Muscle layer of colon (tissue), 2 donors: ENCODE results near the gene CFAP107.
"Not testable (repeated sequence)": the region's sequence is repeated elsewhere in the genome, so short reads cannot be mapped to it uniquely, and the experiment has no call there.

Experiments
- H3K27ac ChIP-seq: one replicate; pipeline ENCODE4 v1.7.0; 2013; ENCODE audit warnings: low read depth, mild to moderate bottlenecking, low read length, moderate library complexity
- H3K27me3 ChIP-seq, 2 donors: one replicate each; pipeline ENCODE4 v1.7.0; 2013; ENCODE audit warnings: low read length in 2 of 2, mild to moderate bottlenecking in 2 of 2; ENCODE audit not compliant: insufficient read depth in 2 of 2, control insufficient read depth in 1 of 2
- H3K36me3 ChIP-seq: one replicate; pipeline ENCODE4 v1.7.0; 2013; ENCODE audit warnings: mild to moderate bottlenecking, low read length; ENCODE audit not compliant: insufficient read depth
- H3K4me1 ChIP-seq: one replicate; pipeline ENCODE4 v1.7.0; 2013; ENCODE audit warnings: mild to moderate bottlenecking, low read length; ENCODE audit not compliant: insufficient read depth
- H3K4me3 ChIP-seq, 2 donors: one replicate each; pipeline ENCODE4 v1.7.0; 2013; ENCODE audit warnings: low read length in 2 of 2, low read depth in 1 of 2, mild to moderate bottlenecking in 1 of 2, moderate library complexity in 1 of 2
- H3K9ac ChIP-seq: one replicate; pipeline ENCODE4 v1.7.0; 2013; ENCODE audit warnings: low read length
- H3K9me3 ChIP-seq: one replicate; pipeline ENCODE4 v1.7.0; 2013; ENCODE audit warnings: mild to moderate bottlenecking, low read length
- donor health status: abdominal sarcoma.
- donor health status: Adenocarcinoma of cecum.

The CFAP107 gene, protein sequence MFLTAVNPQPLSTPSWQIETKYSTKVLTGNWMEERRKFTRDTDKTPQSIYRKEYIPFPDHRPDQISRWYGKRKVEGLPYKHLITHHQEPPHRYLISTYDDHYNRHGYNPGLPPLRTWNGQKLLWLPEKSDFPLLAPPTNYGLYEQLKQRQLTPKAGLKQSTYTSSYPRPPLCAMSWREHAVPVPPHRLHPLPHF

DNA sequence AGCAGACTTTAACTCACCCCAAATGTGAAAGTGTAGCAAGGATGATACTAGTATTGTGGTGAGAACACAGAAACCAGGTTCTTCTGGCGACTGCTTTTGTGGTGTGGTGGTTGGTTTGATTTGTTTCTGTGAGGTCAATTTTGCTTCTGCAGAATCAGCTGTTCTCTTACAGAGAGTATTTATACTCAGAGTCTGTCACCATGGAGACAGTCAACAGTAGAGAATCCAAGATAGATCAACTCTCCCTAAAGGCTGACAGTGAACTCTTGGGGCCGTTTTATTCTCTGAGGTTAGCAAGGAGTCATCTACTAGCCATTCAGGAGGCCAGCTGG, at the start of gene CFAP107:
TSS of gene CFAP107 (plus strand) at position 209 of the 332 bp plus-strand sequence. CDS start 231 bp downstream, outside the sequence.
- Histone ChIP-seq H3K9me3 (no peaks in the 10 kb centered on the region), H3K4me3 (no peak within 1 kb of the TSS), H3K9ac (no peak within 1 kb of the TSS), H3K4me1 (no peaks in the 10 kb centered on the region), H3K27me3 (no peaks in the 10 kb centered on the region), H3K27ac (no peak within 1 kb of the TSS), H3K36me3 (no peaks in the 10 kb centered on the region)

DNA sequence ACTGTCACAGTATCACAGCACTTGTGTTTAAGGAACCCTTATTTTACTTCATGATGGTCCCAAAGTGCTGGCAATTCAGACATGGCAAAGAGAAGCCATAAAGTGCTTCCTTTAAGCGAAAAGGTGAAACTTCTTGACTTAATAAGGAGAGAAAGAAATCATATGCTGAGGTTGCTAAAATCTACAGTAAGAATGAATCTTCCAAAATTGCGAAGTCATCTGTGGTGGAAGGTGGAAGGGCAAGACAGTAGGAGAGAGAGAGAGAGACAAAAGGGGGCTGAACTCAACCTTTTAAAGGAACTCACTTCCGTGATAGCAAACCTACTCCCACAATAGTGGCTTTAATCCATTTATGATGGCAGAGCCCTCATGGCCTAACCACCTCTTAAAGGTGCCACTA, 49.3 kb upstream of the CFAP107 start:
- no peaks in the 10 kb centered on the region for H3K27me3 ChIP-seq
- H3K36me3 ChIP-seq, result no peaks in the 10 kb centered on the region
- no peak overlapping the region for H3K9ac ChIP-seq
- no peaks in the 10 kb centered on the region for H3K4me1 ChIP-seq
- no peak overlapping the region for H3K4me3 ChIP-seq
- no peak overlapping the region for H3K27ac ChIP-seq
- no peaks in the 10 kb centered on the region for H3K9me3 ChIP-seq

GRCh38 chr1:12697397-12697796, 48.6 kb upstream of the CFAP107 start:
- Histone ChIP-seq H3K27me3 (no peaks in the 10 kb centered on the region), H3K9me3 (no peaks in the 10 kb centered on the region), H3K36me3 (no peaks in the 10 kb centered on the region), H3K4me1 (no peaks in the 10 kb centered on the region), H3K9ac (no peak overlapping the region), H3K27ac (no peak overlapping the region), H3K4me3 (no peak overlapping the region)

- H3K4me3 ChIP-seq, result no peak overlapping the region
- H3K9me3 ChIP-seq, result no peaks in the 10 kb centered on the region
- H3K27ac ChIP-seq, result no peak overlapping the region
- H3K4me1 ChIP-seq, result no peaks in the 10 kb centered on the region
- no peaks in the 10 kb centered on the region for H3K27me3 ChIP-seq
- H3K36me3 ChIP-seq, result no peaks in the 10 kb centered on the region
- H3K9ac ChIP-seq, result no peak overlapping the region
Observed at GRCh38 chr1:12703821-12704451, 42.1 kb upstream of the CFAP107 start.

GRCh38 chr1:12706061-12706460, 39.9 kb upstream of the CFAP107 start:
- no peaks in the 10 kb centered on the region for H3K27me3 ChIP-seq

DNA sequence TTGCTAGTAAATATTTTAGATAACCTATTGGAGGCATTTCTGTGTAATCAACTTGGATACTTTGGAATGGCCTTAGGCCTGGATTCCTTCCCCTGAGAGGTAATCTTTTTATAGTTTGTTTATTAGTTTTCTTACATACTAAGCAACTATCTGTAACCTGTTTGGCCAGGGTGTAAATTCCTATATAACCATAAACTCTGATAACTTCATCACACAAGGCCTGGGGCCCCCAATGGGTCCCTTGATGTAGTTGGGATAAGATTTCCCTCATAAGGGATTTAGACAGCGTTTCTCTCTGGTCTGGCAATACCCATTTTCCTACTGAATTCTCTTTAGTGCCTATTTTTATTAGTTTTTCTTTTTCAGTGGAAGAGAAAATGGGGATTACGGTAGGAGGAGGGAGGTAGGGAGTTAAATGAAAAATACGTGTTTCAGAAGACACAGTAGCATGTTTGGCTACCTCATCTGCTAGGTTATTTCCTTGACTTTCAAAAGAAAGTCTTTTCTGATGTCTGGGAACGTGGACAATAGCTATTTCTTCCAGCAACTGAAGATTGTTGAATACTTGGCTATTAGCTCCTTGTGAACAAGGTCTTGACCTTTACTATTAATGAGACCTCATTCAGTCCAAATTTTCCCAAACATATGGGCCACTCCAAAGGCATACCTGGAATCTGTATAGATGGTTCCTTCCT, 37.5 kb upstream of the CFAP107 start:
- no peaks in the 10 kb centered on the region for H3K27me3 ChIP-seq
- H3K9me3 ChIP-seq, result no peaks in the 10 kb centered on the region
- no peaks in the 10 kb centered on the region for H3K36me3 ChIP-seq
- H3K27ac ChIP-seq, result no peak overlapping the region
- H3K9ac ChIP-seq, result no peak overlapping the region
- H3K4me1 ChIP-seq, result no peaks in the 10 kb centered on the region
- no peak overlapping the region for H3K4me3 ChIP-seq

More at GRCh38 chr1:12706061-12706460, 39.9 kb upstream of the CFAP107 start:
- H3K9ac ChIP-seq, result no peak overlapping the region
- no peaks in the 10 kb centered on the region for H3K36me3 ChIP-seq
- H3K9me3 ChIP-seq, result no peaks in the 10 kb centered on the region
- no peak overlapping the region for H3K27ac ChIP-seq
- no peaks in the 10 kb centered on the region for H3K4me1 ChIP-seq
- no peak overlapping the region for H3K4me3 ChIP-seq

- no peaks in the 10 kb centered on the region for H3K4me1 ChIP-seq
- no peaks in the 10 kb centered on the region for H3K27me3 ChIP-seq
- no peaks in the 10 kb centered on the region for H3K9me3 ChIP-seq
- no peak overlapping the region for H3K4me3 ChIP-seq
- H3K27ac ChIP-seq, result no peak overlapping the region
- no peaks in the 10 kb centered on the region for H3K36me3 ChIP-seq
- H3K9ac ChIP-seq, result no peak overlapping the region
Observed at GRCh38 chr1:12709091-12709491, 36.9 kb upstream of the CFAP107 start.

- H3K27me3 ChIP-seq, result no peaks in the 10 kb centered on the region
- H3K4me3 ChIP-seq, result no peak overlapping the region
- H3K9me3 ChIP-seq, result no peaks in the 10 kb centered on the region
- H3K36me3 ChIP-seq, result no peaks in the 10 kb centered on the region
- no peaks in the 10 kb centered on the region for H3K4me1 ChIP-seq
- H3K9ac ChIP-seq, result no peak overlapping the region
- no peak overlapping the region for H3K27ac ChIP-seq
Observed at GRCh38 chr1:12709696-12710095, 36.3 kb upstream of the CFAP107 start.

DNA sequence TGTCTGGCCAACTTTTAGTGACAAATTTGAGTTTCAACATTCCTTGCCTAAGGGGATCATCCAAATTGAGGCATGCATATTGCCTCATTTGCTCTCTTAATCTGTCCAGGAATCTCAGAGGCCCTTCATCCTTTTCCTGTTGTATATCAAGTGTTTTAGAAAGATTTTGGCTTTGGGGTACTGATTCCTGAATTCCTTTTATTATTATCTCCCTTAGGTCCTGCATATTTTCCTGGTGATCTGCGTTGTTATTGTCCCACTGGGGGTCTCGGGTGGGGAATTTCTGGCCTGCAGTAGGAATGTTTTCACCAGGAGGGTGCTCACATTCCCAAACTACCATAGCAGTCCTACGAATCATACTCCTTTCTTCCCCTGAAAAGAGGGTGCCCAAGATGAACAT, 34.5 kb upstream of the CFAP107 start:
- no peaks in the 10 kb centered on the region for H3K36me3 ChIP-seq
- H3K9me3 ChIP-seq, result no peaks in the 10 kb centered on the region
- H3K9ac ChIP-seq, result no peak overlapping the region
- H3K27ac ChIP-seq, result no peak overlapping the region
- H3K4me1 ChIP-seq, result no peaks in the 10 kb centered on the region
- H3K4me3 ChIP-seq, result no peak overlapping the region
- no peaks in the 10 kb centered on the region for H3K27me3 ChIP-seq

DNA sequence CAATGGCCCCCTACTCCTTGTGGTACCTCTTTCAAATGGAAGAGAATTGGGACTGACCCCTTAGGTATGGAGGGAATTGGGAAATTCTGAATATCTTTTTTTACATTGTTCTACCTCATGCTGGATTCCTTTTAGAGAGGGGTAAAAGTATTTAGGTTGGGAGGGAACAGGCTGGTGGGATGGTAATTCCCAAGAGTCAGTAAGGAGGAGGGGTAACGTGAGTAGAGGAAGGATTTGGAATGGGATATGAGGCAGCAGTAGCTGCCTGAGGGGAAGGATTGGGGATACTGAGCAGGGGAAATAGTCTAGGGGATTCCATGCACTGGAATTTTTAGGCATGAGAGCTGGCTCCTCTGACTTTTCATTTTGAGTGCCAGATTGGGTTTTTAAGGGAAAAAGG, 33.9 kb upstream of the CFAP107 start:
- H3K36me3 ChIP-seq, result no peaks in the 10 kb centered on the region
- H3K9ac ChIP-seq, result no peak overlapping the region
- H3K4me1 ChIP-seq, result no peaks in the 10 kb centered on the region
- H3K9me3 ChIP-seq, result no peaks in the 10 kb centered on the region
- H3K4me3 ChIP-seq, result no peak overlapping the region
- no peaks in the 10 kb centered on the region for H3K27me3 ChIP-seq
- no peak overlapping the region for H3K27ac ChIP-seq

- Histone ChIP-seq H3K27me3 (no peaks in the 10 kb centered on the region), H3K4me3 (no peak overlapping the region), H3K4me1 (no peaks in the 10 kb centered on the region), H3K36me3 (no peaks in the 10 kb centered on the region), H3K27ac (no peak overlapping the region), H3K9ac (no peak overlapping the region), H3K9me3 (no peaks in the 10 kb centered on the region)
Observed at GRCh38 chr1:12712929-12713328, 33.1 kb upstream of the CFAP107 start.

GRCh38 chr1:12713651-12714050, 32.3 kb upstream of the CFAP107 start:
- H3K4me3 ChIP-seq, H3K9ac ChIP-seq, H3K27me3 ChIP-seq, H3K9me3 ChIP-seq, H3K27ac ChIP-seq, H3K4me1 ChIP-seq, H3K36me3 ChIP-seq: not testable (repeated sequence)
